A549 (cell line): ENCODE measurements around the gene TSC22D1. TPM values are rescaled to one million over a fixed set of nuclear protein-coding genes. Genes with fewer than 3 reads are reported as not detected.

Source experiments
- ATAC-seq, 2 experiments: fragments of 200-7000 bp in 1 of 2; fragments of >200 bp in 1 of 2; cut with Nextera tagmentation in 1 of 2; cut with Tn5 transposase in 1 of 2; 3 replicates each; pipeline versions ENCODE4 v1.8.0 to v1.9.1; 2018 to 2020; ENCODE audit warnings: mild to moderate bottlenecking in 1 of 2, moderate library complexity in 1 of 2
- CTCF ChIA-PET: fragments of 300-600 bp; sonication (Branson Sonifier 250); formaldehyde crosslinking; extraction: SDS; loops from one replicate; lab custom pipeline; 2021; ENCODE audit warnings: antibody characterized with exemption, inconsistent platforms; lab: Yijun Ruan, JAX
- POLR2A ChIA-PET: fragments of 350-600 bp; formaldehyde crosslinking; extraction: SDS; loops from one replicate; lab custom pipeline; 2021; ENCODE audit warnings: antibody characterized with exemption, inconsistent platforms; lab: Yijun Ruan, JAX
- DNase-seq, 2 experiments: peaks; one replicate each; pipeline versions ENCODE4 v3.0.0 to v3.0.0-alpha.2; 2011 to 2016; ENCODE audit warnings: low read depth in 1 of 2, low spot score in 1 of 2
- FAIRE-seq: peaks from 2 replicates; lab custom pipeline; 2011; peaks lifted over from hg19 to GRCh38; lab: Jason Lieb, UNC
- H3K27ac ChIP-seq, 2 experiments: fragments of >200 bp; sonication (Bioruptor Twin); formaldehyde crosslinking; 3 replicates each; pipeline ENCODE4 v1.5.1; 2016 to 2017
- H3K4me1 ChIP-seq: fragments of >200 bp; sonication (Bioruptor Twin); formaldehyde crosslinking; 3 replicates; pipeline ENCODE4 v1.6.1; 2016
- H3K4me2 ChIP-seq: fragments of >200 bp; sonication (Bioruptor Twin); formaldehyde crosslinking; 3 replicates; pipeline ENCODE4 v1.6.1; 2016
- H3K4me3 ChIP-seq: fragments of >200 bp; sonication (Bioruptor Twin); formaldehyde crosslinking; 3 replicates; pipeline ENCODE4 v1.5.1; 2016
- H3K9me3 ChIP-seq: fragments of >200 bp; sonication (Bioruptor Twin); formaldehyde crosslinking; 3 replicates; pipeline ENCODE4 v1.6.1; 2016
- CBX2 ChIP-seq: fragments of 200-600 bp; sonication (generic); IDR thresholded peaks from 2 replicates; pipeline ENCODE4 v1.6.1; 2016; ENCODE audit warnings: low read depth, mild to moderate bottlenecking, borderline replicate concordance
- CEBPB ChIP-seq, 2 experiments: fragments of >200 bp in 1 of 2; sonication (Bioruptor Twin) in 1 of 2; formaldehyde crosslinking in 1 of 2; IDR thresholded peaks; 2 replicates each; pipeline ENCODE4 v1.6.1; 2012 to 2016
- CHD2 ChIP-seq: fragments of 150-350 bp; IDR thresholded peaks from 2 replicates; pipeline ENCODE4 v1.6.1; 2014; ENCODE audit warnings: low read length; ENCODE audit not compliant: partially characterized antibody
- EHF ChIP-seq: fragments of 250-450 bp; sonication (Bioruptor Pico); IDR thresholded peaks from 2 replicates; pipeline ENCODE4 v1.5.0; 2020; ENCODE audit warnings: mild to moderate bottlenecking
- FOSB ChIP-seq: fragments of 250-450 bp; sonication (Bioruptor Pico); IDR thresholded peaks from 2 replicates; pipeline ENCODE4 v1.5.0; 2020; ENCODE audit warnings: mild to moderate bottlenecking, moderate library complexity
- FOSL2 ChIP-seq, 2 experiments: fragments of 450-650 bp in 1 of 2; fragments of >200 bp in 1 of 2; sonication (Bioruptor Twin) in 1 of 2; formaldehyde crosslinking; IDR thresholded peaks; 2 replicates each; pipeline versions ENCODE4 v1.5.0 to v1.6.1; 2016 to 2020; ENCODE audit warnings: mild to moderate bottlenecking in 1 of 2, moderate library complexity in 1 of 2
- HOXA7 ChIP-seq: fragments of 250-450 bp; sonication (Bioruptor Pico); IDR thresholded peaks from 2 replicates; pipeline ENCODE4 v1.5.0; 2020; ENCODE audit warnings: mild to moderate bottlenecking, moderate library complexity
- JUN ChIP-seq, 2 experiments: fragments of >200 bp; sonication (Bioruptor Twin); formaldehyde crosslinking; IDR thresholded peaks; 2 replicates in 1 of 2; 3 replicates in 1 of 2; pipeline ENCODE4 v1.6.1; 2016 to 2017
- KDM1A ChIP-seq: fragments of 200-600 bp; sonication (generic); IDR thresholded peaks from 2 replicates; pipeline ENCODE4 v1.6.1; 2016; ENCODE audit warnings: low read depth, mild to moderate bottlenecking
- MYC ChIP-seq: IDR thresholded peaks from 2 replicates; pipeline ENCODE4 v1.6.1; 2012; ENCODE audit warnings: mild to moderate bottlenecking, inconsistent platforms, low read length, improper control_type of control experiment, borderline replicate concordance
- NFE2L2 ChIP-seq: fragments of 150-350 bp; conservative IDR thresholded peaks from 2 replicates; pipeline ENCODE4 v1.6.1; 2014; ENCODE audit warnings: low read length
- PHF8 ChIP-seq: fragments of 200-600 bp; sonication (generic); IDR thresholded peaks from 2 replicates; pipeline ENCODE4 v1.6.1; 2016; ENCODE audit warnings: low read depth, mild to moderate bottlenecking, antibody characterized with exemption, moderate library complexity, borderline replicate concordance
- POLR2A ChIP-seq: IDR thresholded peaks from 2 replicates; pipeline ENCODE4 v1.6.1; 2012; ENCODE audit warnings: mild to moderate bottlenecking, low read length
- RAD21 ChIP-seq, 2 experiments: fragments of >200 bp in 1 of 2; sonication (Bioruptor Twin) in 1 of 2; formaldehyde crosslinking in 1 of 2; IDR thresholded peaks in 1 of 2; conservative IDR thresholded peaks in 1 of 2; 2 replicates in 1 of 2; 3 replicates in 1 of 2; pipeline ENCODE4 v1.6.1; 2012 to 2018; ENCODE audit warnings: inconsistent platforms in 1 of 2
- RARB ChIP-seq: fragments of 250-450 bp; sonication (Bioruptor Pico); IDR thresholded peaks from 2 replicates; pipeline ENCODE4 v1.8.0; 2021; ENCODE audit warnings: mild to moderate bottlenecking, moderate library complexity
- RFX5 ChIP-seq: fragments of 450-650 bp; IDR thresholded peaks from 2 replicates; pipeline ENCODE4 v1.7.1; 2014; ENCODE audit warnings: antibody characterized with exemption, mild to moderate bottlenecking, moderate library complexity
- SMC3 ChIP-seq: fragments of >200 bp; sonication (Bioruptor Twin); formaldehyde crosslinking; IDR thresholded peaks from 3 replicates; pipeline ENCODE4 v1.6.1; 2018; ENCODE audit warnings: inconsistent platforms
- TP53 ChIP-seq: fragments of 250-450 bp; sonication (Bioruptor Pico); IDR thresholded peaks from 2 replicates; pipeline ENCODE4 v1.5.0; 2021; ENCODE audit warnings: mild to moderate bottlenecking, moderate library complexity
- ZFP36 ChIP-seq: fragments of 450-650 bp; IDR thresholded peaks from 2 replicates; pipeline ENCODE4 v1.6.1; 2014; ENCODE audit warnings: borderline replicate concordance; ENCODE audit not compliant: partially characterized antibody
- WGBS: methylation state at CpG from one replicate; pipeline ENCODE4 v1.1.6; 2017; ENCODE audit errors: missing lambda C conversion rate; 5-methylcytosine and 5-hydroxymethylcytosine counted together
- polyA plus RNA-seq, 4 experiments: library from polyadenylated mRNA; depleted of rRNA in 3 of 4; stranded (reverse); fragments of >200 nt; fragmentation: RNase III in 1 of 4; extraction: RNeasy Plus Mini Kit Qiagen cat#74134 plus additional on column Dnase treatment in 1 of 4; gene quantifications; 2 replicates in 3 of 4; 3 replicates in 1 of 4; pipeline ENCODE4 v1.2.3, GENCODE V29; 2011 to 2017
- TF ChIP-seq, protein P1 (sequence below): fragments of >200 bp; sonication (Bioruptor Twin); formaldehyde crosslinking; IDR thresholded peaks from 2 replicates; pipeline ENCODE4 v1.6.1; 2016
- TF ChIP-seq, protein P2 (sequence below): fragments of 250-450 bp; sonication (Bioruptor Pico); IDR thresholded peaks from 2 replicates; pipeline ENCODE4 v1.5.0; 2021; ENCODE audit warnings: mild to moderate bottlenecking, moderate library complexity, borderline replicate concordance
- TF ChIP-seq, protein P3 (sequence below): fragments of 150-350 bp; IDR thresholded peaks from 2 replicates; pipeline ENCODE4 v1.6.1; 2014; ENCODE audit warnings: low read depth, mild to moderate bottlenecking, low read length
- TF ChIP-seq, protein P4 (sequence below): fragments of 450-650 bp; IDR thresholded peaks from 2 replicates; pipeline ENCODE4 v1.6.1; 2014; ENCODE audit warnings: antibody characterized with exemption
- TF ChIP-seq, protein P5 (sequence below): fragments of >200 bp; sonication (Bioruptor Twin); formaldehyde crosslinking; IDR thresholded peaks from 3 replicates; pipeline ENCODE4 v1.6.1; 2016

Gene TSC22D1
- polyA plus RNA-seq, 2 of the 4 experiments (the other 2 are of a cell fraction), result 66.8 to 196 TPM

DNA sequence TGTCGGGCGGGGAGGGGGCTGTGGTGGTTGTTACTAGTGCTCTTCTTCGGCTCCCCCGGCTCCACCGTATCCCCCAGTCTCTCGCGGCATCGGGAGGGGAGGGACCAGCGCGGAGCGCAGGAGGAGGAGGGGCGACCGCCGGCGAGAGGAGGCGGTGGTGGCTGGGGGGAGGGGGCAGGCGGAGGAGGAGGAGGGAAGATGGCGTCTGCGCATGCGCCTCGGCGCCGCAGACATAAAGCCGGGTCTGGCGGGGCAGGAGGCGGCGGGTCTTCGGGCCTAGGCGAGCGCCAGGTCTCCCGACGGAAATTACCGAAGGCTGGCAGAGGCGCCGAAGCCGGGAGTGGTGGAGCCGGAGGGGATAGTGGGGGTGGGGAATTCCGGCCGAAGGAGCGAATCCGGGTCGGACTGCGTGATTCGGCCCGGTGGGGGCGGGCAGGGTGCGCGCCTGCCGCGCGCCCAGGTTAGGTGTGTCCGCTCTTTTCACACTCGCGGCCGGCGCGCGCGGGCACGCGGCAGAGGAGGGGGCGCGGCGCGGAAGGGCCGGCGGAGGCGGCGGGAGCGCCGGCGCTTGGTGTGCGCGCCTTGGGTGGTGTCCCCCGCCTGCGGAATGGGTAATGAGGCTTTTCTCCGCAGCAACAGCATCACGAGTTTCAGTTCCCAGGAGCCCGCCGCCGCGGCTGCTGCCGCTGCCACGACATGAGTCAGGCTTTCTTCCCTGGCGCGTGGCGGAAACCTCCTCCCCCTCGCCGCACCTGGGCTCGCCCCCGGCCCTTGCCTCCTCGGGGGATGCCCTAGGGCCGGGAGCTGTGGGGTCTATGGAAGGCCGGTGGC, 1.3 kb upstream of the TSC22D1 start (continued):
- no peak for TF ChIP-seq FOSL2 (IDR thresholded peaks at IDR 0.05)
- TF ChIP-seq FOSL2 (CRISPR knock-in tag; IDR thresholded peaks at IDR 0.05), result peak; percentile 61
- TF ChIP-seq RFX5, result 0 out of 2 replicates have a peak, but pooled peaks have one; percentile 28
- TF ChIP-seq RARB, result no peak
- TF ChIP-seq, protein P1, sequence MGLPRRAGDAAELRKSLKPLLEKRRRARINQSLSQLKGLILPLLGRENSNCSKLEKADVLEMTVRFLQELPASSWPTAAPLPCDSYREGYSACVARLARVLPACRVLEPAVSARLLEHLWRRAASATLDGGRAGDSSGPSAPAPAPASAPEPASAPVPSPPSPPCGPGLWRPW, result no peak
- TF ChIP-seq CBX2, result no peak
- peak; percentile 48 to 69; a peak in 4 of 5 replicates for TF ChIP-seq JUN (IDR thresholded peaks at IDR 0.05)
- peak; percentile 36 for TF ChIP-seq CHD2
- TF ChIP-seq ZFP36, result no peak
- TF ChIP-seq, protein P2, sequence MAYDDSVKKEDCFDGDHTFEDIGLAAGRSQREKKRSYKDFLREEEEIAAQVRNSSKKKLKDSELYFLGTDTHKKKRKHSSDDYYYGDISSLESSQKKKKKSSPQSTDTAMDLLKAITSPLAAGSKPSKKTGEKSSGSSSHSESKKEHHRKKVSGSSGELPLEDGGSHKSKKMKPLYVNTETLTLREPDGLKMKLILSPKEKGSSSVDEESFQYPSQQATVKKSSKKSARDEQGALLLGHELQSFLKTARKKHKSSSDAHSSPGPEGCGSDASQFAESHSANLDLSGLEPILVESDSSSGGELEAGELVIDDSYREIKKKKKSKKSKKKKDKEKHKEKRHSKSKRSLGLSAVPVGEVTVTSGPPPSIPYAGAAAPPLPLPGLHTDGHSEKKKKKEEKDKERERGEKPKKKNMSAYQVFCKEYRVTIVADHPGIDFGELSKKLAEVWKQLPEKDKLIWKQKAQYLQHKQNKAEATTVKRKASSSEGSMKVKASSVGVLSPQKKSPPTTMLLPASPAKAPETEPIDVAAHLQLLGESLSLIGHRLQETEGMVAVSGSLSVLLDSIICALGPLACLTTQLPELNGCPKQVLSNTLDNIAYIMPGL (CRISPR knock-in tag), result no peak
- no peak for TF ChIP-seq EHF (CRISPR knock-in tag)
- peak; percentile 72; the same call in 1 of the 2 replicates for TF ChIP-seq PHF8
- TF ChIP-seq NFE2L2, result no peak
- TF ChIP-seq CEBPB (IDR thresholded peaks at IDR 0.05), result no peak
- no peak for TF ChIP-seq SMC3
- no peak for TF ChIP-seq HOXA7 (CRISPR knock-in tag)
- 0 out of 2 replicates have a peak, but pooled peaks have one; percentile 28 for TF ChIP-seq MYC
- TF ChIP-seq POLR2A, result peak; percentile 63
- TF ChIP-seq KDM1A, result no peak
- no peak for TF ChIP-seq FOSB
- TF ChIP-seq TP53 (CRISPR knock-in tag), result no peak
- TF ChIP-seq, protein P3, sequence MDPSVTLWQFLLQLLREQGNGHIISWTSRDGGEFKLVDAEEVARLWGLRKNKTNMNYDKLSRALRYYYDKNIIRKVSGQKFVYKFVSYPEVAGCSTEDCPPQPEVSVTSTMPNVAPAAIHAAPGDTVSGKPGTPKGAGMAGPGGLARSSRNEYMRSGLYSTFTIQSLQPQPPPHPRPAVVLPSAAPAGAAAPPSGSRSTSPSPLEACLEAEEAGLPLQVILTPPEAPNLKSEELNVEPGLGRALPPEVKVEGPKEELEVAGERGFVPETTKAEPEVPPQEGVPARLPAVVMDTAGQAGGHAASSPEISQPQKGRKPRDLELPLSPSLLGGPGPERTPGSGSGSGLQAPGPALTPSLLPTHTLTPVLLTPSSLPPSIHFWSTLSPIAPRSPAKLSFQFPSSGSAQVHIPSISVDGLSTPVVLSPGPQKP, result no peak

DNA sequence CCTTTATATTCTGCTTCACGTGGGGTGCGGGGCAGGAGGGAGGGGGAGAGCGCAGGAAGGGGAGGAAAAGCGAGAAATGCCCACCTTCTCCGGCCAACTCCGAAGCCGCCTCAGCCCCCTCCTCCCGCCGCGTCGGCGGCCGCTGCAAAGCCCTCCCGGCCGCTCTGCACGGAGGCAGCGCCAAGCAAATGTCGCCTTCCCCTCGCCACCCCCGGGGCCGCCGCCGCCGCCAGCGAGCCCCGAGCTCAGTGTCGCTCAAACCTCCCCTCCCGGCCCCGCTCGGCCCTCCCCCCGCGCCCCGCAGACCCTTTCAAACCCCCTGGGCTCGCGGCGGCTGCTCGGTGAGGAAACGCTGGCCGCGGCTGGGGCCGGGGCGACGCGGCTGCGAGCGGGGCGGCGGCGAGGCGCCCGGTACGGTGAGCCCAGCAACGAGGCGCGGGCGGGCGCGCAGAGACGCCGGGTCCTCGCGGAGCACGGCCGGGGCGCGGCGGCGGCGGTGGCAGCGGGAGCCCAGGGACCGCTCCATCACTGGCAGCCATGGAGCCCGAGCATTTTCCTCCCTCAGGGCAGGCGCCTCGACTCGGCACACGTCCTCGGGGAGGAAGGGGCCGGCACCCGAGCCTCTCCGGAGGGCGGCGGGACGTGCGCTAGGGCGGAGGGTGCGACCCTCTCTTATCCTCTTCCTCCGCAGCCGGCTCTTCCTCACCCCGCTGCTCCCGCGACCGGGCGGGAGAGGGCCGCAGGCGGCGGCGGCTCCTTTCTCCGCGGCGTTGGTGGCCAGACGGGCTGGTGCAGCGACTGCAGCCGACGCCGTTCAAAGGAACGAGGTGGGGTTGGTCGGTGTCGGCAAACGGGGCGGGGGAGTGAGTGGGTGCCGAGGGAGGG, 463 bp upstream of the TSC22D1 start:
- CTCF ChIA-PET, result no interaction called here
- no peak for FAIRE-seq
- Histone ChIP-seq H3K9me3 (no peaks in the 10 kb centered on the region), H3K4me2 (peak overlapping the region; percentile 86), H3K27ac (peak overlapping the region; percentile 99 to 100), H3K4me3 (peak overlapping the region; percentile 96), H3K4me1 (peaks cover 45% of the 10 kb centered on the region)
- POLR2A ChIA-PET, result interaction anchor here (0.9 to 1.5 kb wide), 2 partner anchors 239 to 341 kb away, joined by 4 to 5 read pairs; no protein-coding TSS in a partner anchor
- TF ChIP-seq RAD21 (conservative IDR thresholded peaks at IDR 0.05 in 1 of 2, IDR thresholded peaks at IDR 0.05 in 1 of 2) (0 out of 5 replicates have a peak, but pooled peaks of 1 of the 2 experiments have one; percentile 8), PHF8 (peak; percentile 27; the same call in 1 of the 2 replicates)
- TF ChIP-seq, protein P4, sequence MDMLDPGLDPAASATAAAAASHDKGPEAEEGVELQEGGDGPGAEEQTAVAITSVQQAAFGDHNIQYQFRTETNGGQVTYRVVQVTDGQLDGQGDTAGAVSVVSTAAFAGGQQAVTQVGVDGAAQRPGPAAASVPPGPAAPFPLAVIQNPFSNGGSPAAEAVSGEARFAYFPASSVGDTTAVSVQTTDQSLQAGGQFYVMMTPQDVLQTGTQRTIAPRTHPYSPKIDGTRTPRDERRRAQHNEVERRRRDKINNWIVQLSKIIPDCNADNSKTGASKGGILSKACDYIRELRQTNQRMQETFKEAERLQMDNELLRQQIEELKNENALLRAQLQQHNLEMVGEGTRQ, result no peak
- TF ChIP-seq, protein P5, sequence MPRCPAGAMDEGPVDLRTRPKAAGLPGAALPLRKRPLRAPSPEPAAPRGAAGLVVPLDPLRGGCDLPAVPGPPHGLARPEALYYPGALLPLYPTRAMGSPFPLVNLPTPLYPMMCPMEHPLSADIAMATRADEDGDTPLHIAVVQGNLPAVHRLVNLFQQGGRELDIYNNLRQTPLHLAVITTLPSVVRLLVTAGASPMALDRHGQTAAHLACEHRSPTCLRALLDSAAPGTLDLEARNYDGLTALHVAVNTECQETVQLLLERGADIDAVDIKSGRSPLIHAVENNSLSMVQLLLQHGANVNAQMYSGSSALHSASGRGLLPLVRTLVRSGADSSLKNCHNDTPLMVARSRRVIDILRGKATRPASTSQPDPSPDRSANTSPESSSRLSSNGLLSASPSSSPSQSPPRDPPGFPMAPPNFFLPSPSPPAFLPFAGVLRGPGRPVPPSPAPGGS, result peak; percentile 30; the same call in 1 of the 3 replicates
- 0% methylated on average over 5 of the region's 111 CpGs for WGBS
- DNase-seq, result no peak
- ATAC-seq, result peak; percentile 34 to 62
